Measurements from ENCODE around the gene SHC1.

Gene SHC1

DNA sequence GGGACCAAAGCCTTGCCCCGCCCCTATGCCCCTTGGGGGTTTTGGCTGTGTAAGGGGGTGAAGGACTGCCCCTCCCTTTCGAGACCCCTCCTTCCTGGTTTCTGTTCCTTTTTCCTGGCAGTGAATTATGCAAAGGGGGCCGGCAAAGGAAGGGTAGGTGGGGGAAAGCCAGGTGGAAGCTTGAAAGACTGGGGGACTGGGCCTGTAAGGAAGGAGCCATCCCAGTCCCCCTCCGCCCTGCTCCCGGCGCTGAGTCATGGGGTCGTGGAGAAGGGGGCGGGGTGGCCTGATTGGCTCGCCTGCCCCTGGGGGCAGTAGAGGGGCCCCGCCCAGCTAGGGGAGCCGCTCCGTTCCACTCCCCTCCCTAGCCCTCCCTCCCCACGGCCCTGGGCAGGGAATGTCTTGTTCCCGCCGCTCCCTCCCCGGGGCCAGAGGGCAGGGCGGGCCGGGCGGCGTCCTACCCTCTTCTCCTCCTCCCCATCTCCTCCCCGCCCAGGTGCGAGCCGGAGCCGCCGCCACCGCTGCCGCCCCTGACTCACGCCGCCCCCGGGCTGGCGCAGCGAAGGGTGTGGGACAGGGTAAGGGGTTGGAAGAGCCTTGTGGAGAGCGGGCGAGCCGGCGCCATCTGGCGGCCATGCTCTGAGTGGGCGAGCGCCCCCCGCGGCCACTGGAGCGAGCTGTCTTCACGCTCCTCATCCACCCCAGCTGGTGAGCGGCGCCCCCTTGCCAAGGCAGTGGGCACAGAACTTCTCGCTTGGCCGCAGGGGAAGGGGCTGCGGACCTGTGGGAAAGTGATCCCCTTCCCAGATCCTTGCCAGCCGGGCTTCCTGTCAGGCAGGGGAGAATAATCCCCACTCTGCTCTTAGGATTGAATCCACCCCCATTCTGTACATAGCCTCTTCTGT is 46.7 kb upstream of the SHC1 start (continued):
- TF ChIP-seq, protein P1, sequence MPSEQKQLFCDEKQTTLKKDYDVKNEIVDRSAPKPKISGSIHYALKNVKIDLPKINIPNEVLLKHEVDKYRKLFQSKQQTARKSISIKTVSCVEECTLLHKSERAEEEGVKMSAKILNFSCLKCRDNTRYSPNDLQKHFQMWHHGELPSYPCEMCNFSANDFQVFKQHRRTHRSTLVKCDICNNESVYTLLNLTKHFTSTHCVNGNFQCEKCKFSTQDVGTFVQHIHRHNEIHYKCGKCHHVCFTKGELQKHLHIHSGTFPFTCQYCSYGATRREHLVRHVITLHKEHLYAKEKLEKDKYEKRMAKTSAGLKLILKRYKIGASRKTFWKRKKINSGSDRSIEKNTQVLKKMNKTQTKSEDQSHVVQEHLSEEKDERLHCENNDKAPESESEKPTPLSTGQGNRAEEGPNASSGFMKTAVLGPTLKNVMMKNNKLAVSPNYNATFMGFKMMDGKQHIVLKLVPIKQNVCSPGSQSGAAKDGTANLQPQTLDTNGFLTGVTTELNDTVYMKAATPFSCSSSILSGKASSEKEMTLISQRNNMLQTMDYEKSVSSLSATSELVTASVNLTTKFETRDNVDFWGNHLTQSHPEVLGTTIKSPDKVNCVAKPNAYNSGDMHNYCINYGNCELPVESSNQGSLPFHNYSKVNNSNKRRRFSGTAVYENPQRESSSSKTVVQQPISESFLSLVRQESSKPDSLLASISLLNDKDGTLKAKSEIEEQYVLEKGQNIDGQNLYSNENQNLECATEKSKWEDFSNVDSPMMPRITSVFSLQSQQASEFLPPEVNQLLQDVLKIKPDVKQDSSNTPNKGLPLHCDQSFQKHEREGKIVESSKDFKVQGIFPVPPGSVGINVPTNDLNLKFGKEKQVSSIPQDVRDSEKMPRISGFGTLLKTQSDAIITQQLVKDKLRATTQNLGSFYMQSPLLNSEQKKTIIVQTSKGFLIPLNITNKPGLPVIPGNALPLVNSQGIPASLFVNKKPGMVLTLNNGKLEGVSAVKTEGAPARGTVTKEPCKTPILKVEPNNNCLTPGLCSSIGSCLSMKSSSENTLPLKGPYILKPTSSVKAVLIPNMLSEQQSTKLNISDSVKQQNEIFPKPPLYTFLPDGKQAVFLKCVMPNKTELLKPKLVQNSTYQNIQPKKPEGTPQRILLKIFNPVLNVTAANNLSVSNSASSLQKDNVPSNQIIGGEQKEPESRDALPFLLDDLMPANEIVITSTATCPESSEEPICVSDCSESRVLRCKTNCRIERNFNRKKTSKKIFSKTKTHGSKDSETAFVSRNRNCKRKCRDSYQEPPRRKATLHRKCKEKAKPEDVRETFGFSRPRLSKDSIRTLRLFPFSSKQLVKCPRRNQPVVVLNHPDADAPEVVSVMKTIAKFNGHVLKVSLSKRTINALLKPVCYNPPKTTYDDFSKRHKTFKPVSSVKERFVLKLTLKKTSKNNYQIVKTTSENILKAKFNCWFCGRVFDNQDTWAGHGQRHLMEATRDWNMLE (tag by site-specific recombination; conservative IDR thresholded peaks at IDR 0.05; ENCODE audit: low read depth): no peak
- TF ChIP-seq ZSCAN16 (tag by site-specific recombination; IDR thresholded peaks at IDR 0.05) (peak; percentile 75; the same call in 1 of the 2 replicates), KLF9 (tag by site-specific recombination; IDR thresholded peaks at IDR 0.05; ENCODE audit: low read depth) (peak; percentile 97), ZNF2 (tag by site-specific recombination; IDR thresholded peaks at IDR 0.05) (peak; percentile 94), ZNF792 (tag by site-specific recombination; IDR thresholded peaks at IDR 0.05) (0 out of 2 replicates have a peak, but pooled peaks have one; percentile 21), ZNF521 (tag by site-specific recombination; IDR thresholded peaks at IDR 0.05) (no peak), ZNF169 (tag by site-specific recombination; IDR thresholded peaks at IDR 0.05) (no peak), ZNF37A (tag by site-specific recombination; IDR thresholded peaks at IDR 0.05) (no peak), ZNF677 (tag by site-specific recombination; IDR thresholded peaks at IDR 0.05) (no peak), ZNF600 (tag by site-specific recombination; IDR thresholded peaks at IDR 0.05) (peak; percentile 100), ZNF155 (tag by site-specific recombination; IDR thresholded peaks at IDR 0.05) (no peak), YY1 (tag by site-specific recombination; IDR thresholded peaks at IDR 0.05) (peak; percentile 93), ZNF214 (tag by site-specific recombination; IDR thresholded peaks at IDR 0.05; ENCODE audit: borderline replicate concordance) (no peak), ZNF335 (tag by site-specific recombination; conservative IDR thresholded peaks at IDR 0.05) (peak; percentile 72), KLF16 (tag by site-specific recombination; IDR thresholded peaks at IDR 0.05) (peak; percentile 96), ZNF350 (tag by site-specific recombination; IDR thresholded peaks at IDR 0.05) (no peak), BCL11B (tag by site-specific recombination; IDR thresholded peaks at IDR 0.05; ENCODE audit: low read depth) (peak; percentile 94), SETDB1 (IDR thresholded peaks at IDR 0.05; ENCODE audit: insufficient read length, low read length) (peak; percentile 19), GLIS1 (tag by site-specific recombination; IDR thresholded peaks at IDR 0.05) (peak; percentile 93), ZNF561 (tag by site-specific recombination; IDR thresholded peaks at IDR 0.05; ENCODE audit: borderline replicate concordance) (peak; percentile 93), ZNF777 (tag by site-specific recombination; IDR thresholded peaks at IDR 0.05; ENCODE audit: borderline replicate concordance) (no peak), ZNF664 (tag by site-specific recombination; IDR thresholded peaks at IDR 0.05) (no peak), ZNF747 (tag by site-specific recombination; IDR thresholded peaks at IDR 0.05) (no peak), YY2 (tag by site-specific recombination; IDR thresholded peaks at IDR 0.05) (peak; percentile 82), ZNF510 (tag by site-specific recombination; IDR thresholded peaks at IDR 0.05; ENCODE audit: insufficient replicate concordance) (no peak)
- TF ChIP-seq, protein P2, sequence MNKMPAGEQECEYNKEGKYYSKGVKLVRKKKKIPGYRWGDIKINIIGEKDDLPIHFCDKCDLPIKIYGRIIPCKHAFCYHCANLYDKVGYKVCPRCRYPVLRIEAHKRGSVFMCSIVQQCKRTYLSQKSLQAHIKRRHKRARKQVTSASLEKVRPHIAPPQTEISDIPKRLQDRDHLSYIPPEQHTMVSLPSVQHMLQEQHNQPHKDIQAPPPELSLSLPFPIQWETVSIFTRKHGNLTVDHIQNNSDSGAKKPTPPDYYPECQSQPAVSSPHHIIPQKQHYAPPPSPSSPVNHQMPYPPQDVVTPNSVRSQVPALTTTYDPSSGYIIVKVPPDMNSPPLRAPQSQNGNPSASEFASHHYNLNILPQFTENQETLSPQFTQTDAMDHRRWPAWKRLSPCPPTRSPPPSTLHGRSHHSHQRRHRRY (tag by site-specific recombination; IDR thresholded peaks at IDR 0.05): no peak
- TF ChIP-seq, protein P3, sequence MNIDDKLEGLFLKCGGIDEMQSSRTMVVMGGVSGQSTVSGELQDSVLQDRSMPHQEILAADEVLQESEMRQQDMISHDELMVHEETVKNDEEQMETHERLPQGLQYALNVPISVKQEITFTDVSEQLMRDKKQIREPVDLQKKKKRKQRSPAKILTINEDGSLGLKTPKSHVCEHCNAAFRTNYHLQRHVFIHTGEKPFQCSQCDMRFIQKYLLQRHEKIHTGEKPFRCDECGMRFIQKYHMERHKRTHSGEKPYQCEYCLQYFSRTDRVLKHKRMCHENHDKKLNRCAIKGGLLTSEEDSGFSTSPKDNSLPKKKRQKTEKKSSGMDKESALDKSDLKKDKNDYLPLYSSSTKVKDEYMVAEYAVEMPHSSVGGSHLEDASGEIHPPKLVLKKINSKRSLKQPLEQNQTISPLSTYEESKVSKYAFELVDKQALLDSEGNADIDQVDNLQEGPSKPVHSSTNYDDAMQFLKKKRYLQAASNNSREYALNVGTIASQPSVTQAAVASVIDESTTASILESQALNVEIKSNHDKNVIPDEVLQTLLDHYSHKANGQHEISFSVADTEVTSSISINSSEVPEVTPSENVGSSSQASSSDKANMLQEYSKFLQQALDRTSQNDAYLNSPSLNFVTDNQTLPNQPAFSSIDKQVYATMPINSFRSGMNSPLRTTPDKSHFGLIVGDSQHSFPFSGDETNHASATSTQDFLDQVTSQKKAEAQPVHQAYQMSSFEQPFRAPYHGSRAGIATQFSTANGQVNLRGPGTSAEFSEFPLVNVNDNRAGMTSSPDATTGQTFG (tag by site-specific recombination; IDR thresholded peaks at IDR 0.05; ENCODE audit: borderline replicate concordance): no peak
- TF ChIP-seq, protein P4, sequence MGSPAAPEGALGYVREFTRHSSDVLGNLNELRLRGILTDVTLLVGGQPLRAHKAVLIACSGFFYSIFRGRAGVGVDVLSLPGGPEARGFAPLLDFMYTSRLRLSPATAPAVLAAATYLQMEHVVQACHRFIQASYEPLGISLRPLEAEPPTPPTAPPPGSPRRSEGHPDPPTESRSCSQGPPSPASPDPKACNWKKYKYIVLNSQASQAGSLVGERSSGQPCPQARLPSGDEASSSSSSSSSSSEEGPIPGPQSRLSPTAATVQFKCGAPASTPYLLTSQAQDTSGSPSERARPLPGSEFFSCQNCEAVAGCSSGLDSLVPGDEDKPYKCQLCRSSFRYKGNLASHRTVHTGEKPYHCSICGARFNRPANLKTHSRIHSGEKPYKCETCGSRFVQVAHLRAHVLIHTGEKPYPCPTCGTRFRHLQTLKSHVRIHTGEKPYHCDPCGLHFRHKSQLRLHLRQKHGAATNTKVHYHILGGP (tag by site-specific recombination; IDR thresholded peaks at IDR 0.05): no peak
- TF ChIP-seq, protein P5, sequence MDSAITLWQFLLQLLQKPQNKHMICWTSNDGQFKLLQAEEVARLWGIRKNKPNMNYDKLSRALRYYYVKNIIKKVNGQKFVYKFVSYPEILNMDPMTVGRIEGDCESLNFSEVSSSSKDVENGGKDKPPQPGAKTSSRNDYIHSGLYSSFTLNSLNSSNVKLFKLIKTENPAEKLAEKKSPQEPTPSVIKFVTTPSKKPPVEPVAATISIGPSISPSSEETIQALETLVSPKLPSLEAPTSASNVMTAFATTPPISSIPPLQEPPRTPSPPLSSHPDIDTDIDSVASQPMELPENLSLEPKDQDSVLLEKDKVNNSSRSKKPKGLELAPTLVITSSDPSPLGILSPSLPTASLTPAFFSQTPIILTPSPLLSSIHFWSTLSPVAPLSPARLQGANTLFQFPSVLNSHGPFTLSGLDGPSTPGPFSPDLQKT (IDR thresholded peaks at IDR 0.05; ENCODE audit: borderline replicate concordance, low read depth, low read length): no peak

Measured in HEK293 (cell line).